Measurements from ENCODE around the gene CACNA1C. TPM values are rescaled to one million over a fixed set of nuclear protein-coding genes. Genes with fewer than 3 reads are reported as not detected.

CACNA1C gene
- total RNA-seq, 1 experiment from 2014 or later, result 1.8 TPM

GRCh38 chr12:2231956-2232355 is 179.2 kb downstream of the CACNA1C start:
- DNase-seq (ENCODE audit: low read depth), result no peak

GRCh38 chr12:2233034-2233433 is 180.2 kb downstream of the CACNA1C start:
- peak; percentile 45 for DNase-seq (ENCODE audit: low read depth)

GRCh38 chr12:2234091-2234490 is 181.3 kb downstream of the CACNA1C start:
- no peak for DNase-seq (ENCODE audit: low read depth)

GRCh38 chr12:2234646-2235350 is 182.0 kb downstream of the CACNA1C start:
- no peak for DNase-seq (ENCODE audit: low read depth)

DNA sequence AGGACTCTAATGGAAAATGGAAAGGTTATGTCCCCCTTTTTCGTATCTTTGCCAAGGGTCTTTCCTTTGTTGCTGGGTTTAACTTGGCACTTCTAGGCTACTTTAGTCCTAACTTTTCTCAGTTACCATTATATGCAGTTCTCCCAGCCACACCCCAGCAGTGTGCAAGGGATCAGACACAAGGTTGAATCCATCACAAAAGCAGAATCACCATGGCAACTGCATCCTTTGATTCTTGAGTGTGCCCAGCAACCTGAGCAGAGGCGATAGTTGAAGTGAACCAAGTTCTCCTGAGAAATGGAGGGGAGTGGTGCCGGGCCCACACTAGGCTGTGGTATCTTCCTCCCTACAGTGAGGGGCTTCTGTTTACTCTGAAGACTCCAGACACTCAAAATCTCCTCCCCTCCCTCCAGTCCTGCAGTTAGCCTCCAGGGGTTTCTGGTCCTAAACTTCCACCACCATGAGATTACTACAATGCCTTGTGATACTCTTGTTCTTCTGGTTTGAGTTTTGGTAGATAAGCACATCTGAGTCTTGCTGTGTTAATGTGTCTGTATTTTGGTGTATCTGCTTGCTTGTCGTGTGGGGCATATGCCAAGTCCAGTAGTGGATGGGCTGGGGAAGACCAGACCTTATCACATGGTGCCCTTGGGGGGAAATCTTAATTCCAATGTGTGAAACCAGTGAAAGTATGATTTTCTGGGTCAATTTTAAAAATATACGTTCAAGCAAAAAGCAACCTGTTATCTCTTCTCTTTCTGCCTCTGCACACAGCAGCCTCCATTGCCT is 183.9 kb downstream of the CACNA1C start:
- no peak for DNase-seq (ENCODE audit: low read depth)

DNA sequence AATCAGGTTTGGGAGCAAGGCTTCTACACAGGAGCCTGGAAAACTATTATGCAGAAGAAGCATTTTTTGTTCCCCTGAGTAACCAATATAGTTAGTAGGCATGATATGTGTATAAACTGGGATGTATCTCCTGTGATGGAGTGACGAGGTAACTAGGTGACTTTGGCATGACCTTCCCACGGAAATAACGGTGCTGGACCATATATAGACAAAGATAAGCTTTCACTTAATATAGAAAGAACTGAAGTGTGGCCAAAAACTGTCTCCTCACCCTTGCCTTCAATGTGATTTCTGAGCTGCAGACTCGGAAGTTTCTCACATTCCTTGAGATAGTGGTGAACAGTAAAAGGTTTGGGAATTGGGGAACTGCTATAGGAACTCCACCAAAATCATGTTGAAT is 185.3 kb downstream of the CACNA1C start:
- DNase-seq (ENCODE audit: low read depth), result no peak

DNA sequence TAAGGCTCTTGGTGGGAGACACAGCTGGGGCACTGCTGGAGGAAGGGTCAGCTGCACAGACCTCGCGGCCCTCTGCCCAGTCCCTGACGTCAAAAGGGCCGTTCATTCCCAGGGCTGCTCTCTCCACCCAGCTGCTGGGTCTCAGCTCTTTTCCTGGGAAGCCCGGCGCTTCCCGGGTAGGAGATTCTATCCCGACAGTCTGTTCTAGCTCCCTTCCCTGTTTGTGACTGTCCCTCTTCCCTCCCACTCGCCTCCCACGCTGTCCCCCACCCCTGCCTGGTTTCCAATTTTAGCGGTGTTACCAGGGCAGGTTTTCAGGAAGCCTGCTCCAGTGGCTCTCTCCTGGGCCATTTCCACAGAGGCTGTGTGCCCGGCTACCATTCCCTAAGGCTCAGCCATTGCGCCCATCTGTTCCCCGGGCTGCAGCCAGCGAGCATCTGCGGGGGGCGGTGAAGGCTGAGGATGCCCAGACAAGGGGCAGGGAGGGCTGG is 186.6 kb downstream of the CACNA1C start:
- DNase-seq (ENCODE audit: low read depth), result no peak

- DNase-seq (ENCODE audit: low read depth), result no peak
These were observed 187.6 kb downstream of the CACNA1C start for GRCh38 chr12:2240390-2240789.

- DNase-seq (ENCODE audit: low read depth), result no peak
These were observed 188.2 kb downstream of the CACNA1C start for GRCh38 chr12:2240984-2241383.

DNA sequence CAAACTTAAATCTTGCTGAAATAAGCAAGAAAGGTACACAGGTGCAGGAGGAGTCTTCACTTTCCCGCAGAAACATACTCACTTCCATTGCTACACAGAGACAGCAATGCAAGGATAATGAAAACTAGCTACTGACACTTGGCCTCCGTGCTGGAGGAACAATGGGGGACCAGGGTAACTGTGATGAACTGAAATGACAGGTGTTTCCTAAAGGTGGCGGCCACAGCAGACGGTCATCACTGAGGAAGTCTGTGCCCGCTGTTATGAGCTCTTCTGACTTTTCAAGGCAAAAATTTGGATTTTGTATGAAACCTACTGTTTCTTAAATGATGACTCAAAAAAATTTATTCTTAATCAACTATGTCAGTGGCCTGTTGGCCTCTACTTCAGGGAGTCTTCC is 189.4 kb downstream of the CACNA1C start:
- DNase-seq (ENCODE audit: low read depth), result no peak

- no peak for DNase-seq (ENCODE audit: low read depth)
These were observed 190.0 kb downstream of the CACNA1C start for GRCh38 chr12:2242816-2243215.

DNA sequence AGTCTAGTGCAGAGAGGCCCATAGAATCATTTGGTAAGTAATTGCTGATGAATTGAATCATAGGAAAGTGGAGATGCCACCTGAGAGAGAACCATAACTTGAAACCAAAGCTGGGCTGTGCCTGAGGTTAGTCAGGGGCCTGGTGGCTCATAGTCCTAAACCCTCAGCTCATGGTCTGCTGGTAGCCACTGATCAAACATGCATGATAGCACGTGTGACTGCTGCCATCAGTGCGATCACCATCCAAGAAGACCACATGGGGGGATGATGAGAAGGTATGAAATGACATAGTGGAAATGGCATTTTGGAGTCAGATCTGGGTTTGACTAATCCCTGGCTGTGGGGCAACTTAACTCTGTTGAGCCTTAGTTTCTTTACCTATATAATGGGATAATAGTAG is 190.5 kb downstream of the CACNA1C start:
- DNase-seq (ENCODE audit: low read depth), result peak; percentile 61

GRCh38 chr12:2244013-2244861 is 191.4 kb downstream of the CACNA1C start:
- DNase-seq (ENCODE audit: low read depth), result peak; percentile 94

GRCh38 chr12:2246358-2246757 is 193.6 kb downstream of the CACNA1C start:
- DNase-seq (ENCODE audit: low read depth), result no peak

- no peak for DNase-seq (ENCODE audit: low read depth)
These were observed 194.3 kb downstream of the CACNA1C start for GRCh38 chr12:2247120-2247519.

GRCh38 chr12:2247596-2247995 is 194.8 kb downstream of the CACNA1C start:
- no peak for DNase-seq (ENCODE audit: low read depth)

GRCh38 chr12:2248087-2248900 is 195.5 kb downstream of the CACNA1C start:
- no peak for DNase-seq (ENCODE audit: low read depth)

DNA sequence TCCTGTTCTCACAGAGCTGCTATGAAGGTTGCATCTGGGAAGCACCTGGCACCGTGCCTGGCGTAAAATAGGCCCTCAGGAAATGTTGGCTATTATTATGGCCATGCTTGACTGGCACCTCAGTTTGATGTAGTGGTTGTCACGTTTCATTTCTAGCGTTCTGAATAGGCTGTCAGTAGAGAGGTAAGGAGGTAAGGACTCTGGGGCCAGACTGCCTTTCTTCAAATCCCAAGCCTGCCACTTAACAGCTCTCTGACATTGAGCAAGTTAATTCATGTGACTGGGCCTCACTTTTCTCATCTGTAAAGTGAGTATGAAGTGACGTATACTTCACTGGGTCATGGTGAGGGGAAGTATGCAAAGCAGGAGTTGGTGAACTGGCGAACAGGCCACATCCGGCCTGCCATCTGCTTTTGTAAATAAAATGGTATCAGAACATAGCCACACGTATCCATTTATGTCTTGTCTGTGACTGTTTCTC is 196.2 kb downstream of the CACNA1C start:
- peak; percentile 71 for DNase-seq (ENCODE audit: low read depth)

- peak; percentile 16 for DNase-seq (ENCODE audit: low read depth)
These were observed 198.0 kb downstream of the CACNA1C start for GRCh38 chr12:2250797-2251196.

DNA sequence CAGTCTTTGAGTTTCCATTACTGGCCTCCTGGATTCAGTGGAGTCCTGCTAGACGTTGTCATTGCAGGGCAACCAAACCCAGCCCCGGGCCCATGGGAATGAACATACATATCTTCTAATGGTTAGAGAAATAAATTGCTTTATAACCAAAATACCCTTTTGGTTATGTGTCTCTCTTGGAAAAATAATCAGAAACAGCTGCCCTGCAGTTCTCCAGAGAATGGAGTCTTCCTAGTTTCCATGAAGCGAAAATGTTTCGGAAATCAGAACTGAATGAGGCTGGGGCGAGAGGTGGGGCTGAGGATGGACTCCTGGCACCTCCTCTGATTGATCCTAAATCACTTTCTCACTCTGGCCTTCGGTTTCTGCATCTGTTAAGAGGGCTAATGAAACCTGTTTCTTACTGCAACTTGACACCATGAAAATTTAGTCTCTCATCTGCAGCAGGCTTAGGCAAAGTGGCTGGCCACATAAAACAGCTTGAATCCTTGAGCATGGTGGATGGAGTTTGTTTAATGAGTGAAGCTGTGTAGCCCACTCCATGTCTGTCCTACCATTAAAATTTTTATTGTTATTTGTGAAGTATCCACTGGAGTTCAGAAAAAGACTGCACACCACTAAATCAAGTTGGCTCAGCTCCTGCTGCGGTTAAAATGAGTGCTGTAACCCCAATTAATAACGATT is 198.9 kb downstream of the CACNA1C start:
- DNase-seq (ENCODE audit: low read depth), result no peak

DNA sequence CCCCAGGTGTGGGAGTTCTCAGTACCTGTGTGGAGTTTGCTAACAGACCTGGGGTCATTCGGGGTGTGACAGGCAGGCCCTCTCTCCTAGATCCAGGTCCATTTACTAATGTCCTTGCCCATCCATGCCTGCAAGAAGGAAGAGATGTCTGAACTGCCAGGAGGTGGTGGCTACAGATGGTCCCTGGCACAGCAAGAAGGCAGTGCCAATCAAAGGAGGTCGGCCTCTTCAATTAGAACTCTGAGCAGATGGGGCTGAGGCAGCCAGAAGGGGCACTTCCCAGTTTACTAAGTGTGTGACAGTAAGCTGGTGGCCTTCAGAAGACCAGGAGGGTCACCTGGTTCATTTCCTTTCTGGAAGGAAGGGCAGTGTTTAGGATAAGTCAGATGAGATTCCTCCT is 202.5 kb downstream of the CACNA1C start:
- no peak for DNase-seq (ENCODE audit: low read depth)
